CD4-positive, alpha-beta memory T cell (primary cell): ENCODE measurements around the gene CLDN15. TPM values are rescaled to one million over a fixed set of nuclear protein-coding genes. Genes with fewer than 3 reads are reported as not detected.
"Not testable (repeated sequence)": the region's sequence is repeated elsewhere in the genome, so short reads cannot be mapped to it uniquely, and the experiment has no call there.

Source experiments
- CTCF ChIA-PET: fragments of 350-600 bp; sonication (Branson Sonifier 250); formaldehyde crosslinking; loops from one replicate; lab custom pipeline; 2021; ENCODE audit warnings: inconsistent platforms; ENCODE audit not compliant: partially characterized antibody; lab: Charles Lee
- POLR2A ChIA-PET: fragments of 350-600 bp; sonication (Branson Sonifier 250); formaldehyde crosslinking; loops from one replicate; lab custom pipeline; 2021; ENCODE audit not compliant: partially characterized antibody; lab: Charles Lee
- DNase-seq, 5 donors: peaks; one replicate each; pipeline versions ENCODE4 v3.0.0 to v3.0.0-alpha.2; 2020 to 2022; ENCODE audit warnings: mixed read lengths in 1 of 5
- H3K27ac ChIP-seq: one replicate; pipeline ENCODE4 v1.7.0; 2013; ENCODE audit warnings: low read depth, low read length
- H3K27me3 ChIP-seq: 2 replicates; pipeline ENCODE4 v1.7.0; 2013; ENCODE audit warnings: mild to moderate bottlenecking, low read length, moderate library complexity; ENCODE audit not compliant: insufficient read depth
- H3K36me3 ChIP-seq: 2 replicates; pipeline ENCODE4 v1.7.0; 2013; ENCODE audit warnings: mild to moderate bottlenecking, low read length, moderate library complexity; ENCODE audit not compliant: insufficient read depth
- H3K4me1 ChIP-seq: 2 replicates; pipeline ENCODE4 v1.7.0; 2013; ENCODE audit warnings: mild to moderate bottlenecking, low read length, moderate library complexity; ENCODE audit not compliant: insufficient read depth
- H3K4me3 ChIP-seq, 2 donors: one replicate each; pipeline ENCODE4 v1.7.0; 2013; ENCODE audit warnings: low read length in 2 of 2, mild to moderate bottlenecking in 1 of 2
- H3K9me3 ChIP-seq, 2 donors: one replicate each; pipeline ENCODE4 v1.7.0; 2013; ENCODE audit warnings: low read length in 2 of 2, control low read depth in 1 of 2; ENCODE audit not compliant: control insufficient read depth in 1 of 2
- H3K27ac Mint-ChIP-seq, 7 donors: one replicate each; pipeline ENCODE4 v1.8.0; 2020 to 2021; ENCODE audit warnings: mixed read lengths in 7 of 7, mild to moderate bottlenecking in 6 of 7, inconsistent platforms in 3 of 7, moderate library complexity in 3 of 7
- H3K27me3 Mint-ChIP-seq, 2 donors: one replicate each; pipeline ENCODE4 v1.8.0; 2020 to 2021; ENCODE audit warnings: mixed read lengths in 2 of 2
- H3K36me3 Mint-ChIP-seq, 2 donors: one replicate each; pipeline ENCODE4 v1.8.0; 2020 to 2021; ENCODE audit warnings: mixed read lengths in 2 of 2, inconsistent platforms in 1 of 2, mild to moderate bottlenecking in 1 of 2
- H3K4me1 Mint-ChIP-seq, 4 donors: one replicate each; pipeline ENCODE4 v1.8.0; 2020 to 2021; ENCODE audit warnings: mixed read lengths in 4 of 4, mild to moderate bottlenecking in 1 of 4
- H3K4me3 Mint-ChIP-seq, 8 donors: one replicate each; pipeline ENCODE4 v1.8.0; 2020 to 2021; ENCODE audit warnings: mixed read lengths in 8 of 8, mild to moderate bottlenecking in 7 of 8, moderate library complexity in 6 of 8, inconsistent platforms in 3 of 8
- H3K9me3 Mint-ChIP-seq, 8 donors: one replicate each; pipeline ENCODE4 v1.8.0; 2020 to 2021; ENCODE audit warnings: mixed read lengths in 8 of 8, mild to moderate bottlenecking in 5 of 8, inconsistent platforms in 3 of 8, moderate library complexity in 1 of 8
- intact Hi-C: fragments of 100-400 bp; cut with micrococcal nuclease; formaldehyde crosslinking; loops from one replicate; pipeline ENCODE4 v1.15.1; 2023
- polyA plus RNA-seq, 2 donors: library from polyadenylated mRNA; unstranded; fragments of 300-500 nt; fragmentation: Illumina TruSeq; gene quantifications; one replicate each; pipeline ENCODE4 v1.2.3, GENCODE V29; 2021
- total RNA-seq, 2 experiments: library from RNA; stranded (reverse); gene quantifications; one replicate each; pipeline ENCODE4 v1.2.3, GENCODE V29; 2021

CLDN15 gene
- total and polyA plus RNA-seq, 4 experiments from 2014 or later = 0.36 to 50.4 (median 24.0) TPM

DNA sequence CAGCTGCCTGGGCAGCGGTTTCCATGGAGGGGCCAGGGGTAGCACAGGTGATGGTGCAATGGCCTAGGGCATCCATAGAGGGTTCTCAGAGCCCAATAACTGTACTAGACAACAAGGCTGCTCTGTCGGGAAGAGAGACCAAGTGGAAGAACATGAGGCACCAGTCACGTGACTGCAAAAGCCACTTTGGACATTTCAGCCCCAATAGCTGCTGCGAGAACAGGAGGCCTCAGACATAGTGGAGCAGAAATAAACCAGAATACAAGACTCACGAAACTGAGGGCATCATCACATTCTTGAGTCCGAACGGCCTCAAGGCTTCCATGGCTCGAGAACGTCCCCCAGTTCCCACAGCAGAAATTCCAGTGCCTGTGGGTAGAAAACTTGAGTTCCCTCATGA lies 39.6 kb upstream of the CLDN15 start:
- H3K4me3 Mint-ChIP-seq = no peak overlapping the region
- H3K27me3 Mint-ChIP-seq = peaks cover 15 to 35% of the 10 kb centered on the region in 2 donors
- Histone ChIP-seq H3K36me3 (no peaks in the 10 kb centered on the region), H3K4me3 (no peak overlapping the region), H3K27me3 (no peaks in the 10 kb centered on the region), H3K27ac (no peak overlapping the region), H3K4me1 (no peaks in the 10 kb centered on the region), H3K9me3 (no peaks in the 10 kb centered on the region)
- H3K9me3 Mint-ChIP-seq = no peaks in the 10 kb centered on the region
- DNase-seq = no peak
- H3K4me1 Mint-ChIP-seq = no peaks in the 10 kb centered on the region
- ChIA-PET POLR2A (no interaction called here), CTCF (interaction anchor here (2.2 to 7.9 kb wide), 2 partner anchors 133 to 134 kb away, joined by 6 to 195 read pairs; no protein-coding TSS in a partner anchor)
- intact Hi-C loops = no loop called here
- H3K27ac Mint-ChIP-seq = no peak overlapping the region
- no peaks in the 10 kb centered on the region for H3K36me3 Mint-ChIP-seq

- intact Hi-C loops = no loop called here
- CTCF ChIA-PET = interaction anchor here (1.6 kb wide), 2 partner anchors 9 to 129 kb away, joined by 4 to 9 read pairs; no protein-coding TSS in a partner anchor
These were observed 35.6 kb upstream of the CLDN15 start for GRCh38 chr7:101273206-101273605.

DNA sequence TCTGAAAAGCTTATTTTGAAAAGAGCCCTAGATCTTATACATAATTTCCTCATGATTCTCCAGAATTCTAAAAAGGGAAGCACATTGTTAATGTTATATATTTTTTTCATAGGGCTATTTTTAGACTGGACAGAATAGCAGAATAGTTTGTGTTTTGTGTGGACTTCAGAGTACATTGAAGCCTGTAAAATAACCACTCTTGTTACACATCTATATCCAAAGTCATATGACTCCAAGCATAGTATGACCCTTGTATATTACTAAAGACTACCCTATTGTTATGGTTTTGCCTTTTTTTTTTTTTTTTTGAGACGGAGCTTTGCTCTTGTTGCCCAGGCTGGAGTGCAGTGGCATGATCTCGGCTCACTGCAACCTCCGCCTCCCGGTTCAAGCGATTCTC lies 33.4 kb upstream of the CLDN15 start:
- H3K27ac ChIP-seq = no peak overlapping the region
- no peak overlapping the region for H3K4me3 Mint-ChIP-seq
- no peaks in the 10 kb centered on the region for H3K27me3 ChIP-seq
- no peaks in the 10 kb centered on the region for H3K9me3 Mint-ChIP-seq
- POLR2A ChIA-PET = no interaction called here
- no peak for DNase-seq
- intact Hi-C loops = no loop called here
- CTCF ChIA-PET = no interaction called here
- H3K27me3 Mint-ChIP-seq = peaks cover 14 to 22% of the 10 kb centered on the region in 2 donors
- no peaks in the 10 kb centered on the region for H3K36me3 ChIP-seq
- no peak overlapping the region for H3K4me3 ChIP-seq
- H3K36me3 Mint-ChIP-seq = no peaks in the 10 kb centered on the region
- H3K4me1 ChIP-seq = no peaks in the 10 kb centered on the region
- no peak overlapping the region for H3K27ac Mint-ChIP-seq
- no peaks in the 10 kb centered on the region for H3K4me1 Mint-ChIP-seq
- no peaks in the 10 kb centered on the region for H3K9me3 ChIP-seq

More at GRCh38 chr7:101273206-101273605, 35.6 kb upstream of the CLDN15 start:
- no peaks in the 10 kb centered on the region for H3K4me1 Mint-ChIP-seq
- no peaks in the 10 kb centered on the region for H3K4me1 ChIP-seq
- no peak overlapping the region for H3K4me3 Mint-ChIP-seq
- no peaks in the 10 kb centered on the region for H3K9me3 Mint-ChIP-seq
- no peaks in the 10 kb centered on the region for H3K27me3 ChIP-seq
- no peaks in the 10 kb centered on the region for H3K36me3 ChIP-seq
- H3K36me3 Mint-ChIP-seq = no peaks in the 10 kb centered on the region
- no peak overlapping the region for H3K27ac ChIP-seq
- no peak overlapping the region for H3K27ac Mint-ChIP-seq
- no peak overlapping the region for H3K4me3 ChIP-seq
- POLR2A ChIA-PET = no interaction called here
- H3K9me3 ChIP-seq = no peaks in the 10 kb centered on the region
- peaks cover 17 to 29% of the 10 kb centered on the region in 2 donors for H3K27me3 Mint-ChIP-seq
- DNase-seq = no peak

DNA sequence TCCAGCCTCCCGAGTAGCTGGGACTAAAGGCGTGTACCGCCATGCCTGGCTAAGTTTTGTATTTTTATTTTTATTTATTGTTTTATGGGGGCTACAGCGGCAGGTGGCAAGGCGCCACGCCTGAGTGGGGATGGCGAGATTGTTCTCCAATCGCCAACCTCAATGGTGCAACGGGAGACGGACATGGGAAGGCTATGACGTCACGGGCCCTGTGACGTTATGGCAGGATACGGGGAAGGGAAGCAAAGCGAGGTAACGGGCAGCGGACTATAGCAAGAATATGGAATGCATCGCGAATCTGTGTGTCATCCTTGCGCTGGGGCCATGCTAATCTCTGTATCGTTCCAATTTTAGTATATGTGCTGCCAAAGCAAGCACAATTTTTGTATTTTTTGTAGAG lies 32.1 kb upstream of the CLDN15 start:
- Histone ChIP-seq H3K4me3 (no peak overlapping the region), H3K9me3 (no peaks in the 10 kb centered on the region), H3K27me3 (no peaks in the 10 kb centered on the region), H3K27ac (no peak overlapping the region), H3K4me1 (no peaks in the 10 kb centered on the region), H3K36me3 (no peaks in the 10 kb centered on the region)
- Mint-ChIP-seq H3K27me3 (peaks cover 12 to 16% of the 10 kb centered on the region in 2 donors), H3K27ac (no peak overlapping the region), H3K4me1 (no peaks in the 10 kb centered on the region), H3K9me3 (no peaks in the 10 kb centered on the region), H3K36me3 (no peaks in the 10 kb centered on the region), H3K4me3 (no peak overlapping the region)
- no peak for DNase-seq
- intact Hi-C loops = no loop called here
- POLR2A ChIA-PET = no interaction called here
- CTCF ChIA-PET = interaction anchor here (0.9 to 1.6 kb wide), 3 partner anchors 13 to 125 kb away, joined by 3 to 7 read pairs (median 4); no protein-coding TSS in a partner anchor

GRCh38 chr7:101265622-101266516 lies 28.3 kb upstream of the CLDN15 start:
- Histone ChIP-seq H3K27me3 (no peaks in the 10 kb centered on the region), H3K4me1 (no peaks in the 10 kb centered on the region), H3K36me3 (no peaks in the 10 kb centered on the region), H3K27ac (no peak overlapping the region), H3K9me3 (no peaks in the 10 kb centered on the region), H3K4me3 (no peak overlapping the region)
- Mint-ChIP-seq H3K36me3 (no peaks in the 10 kb centered on the region), H3K27me3 (peaks cover 7% of the 10 kb centered on the region in 2 donors), H3K27ac (no peak overlapping the region), H3K4me1 (peaks cover 0 to 1% (median 0%) of the 10 kb centered on the region in 4 donors), H3K4me3 (no peak overlapping the region), H3K9me3 (no peaks in the 10 kb centered on the region)
- intact Hi-C loops = no loop called here
- no peak for DNase-seq
- POLR2A ChIA-PET = no interaction called here
- CTCF ChIA-PET = interaction anchor here (1.4 kb wide), 1 partner anchor 17 kb away, joined by 3 read pairs; no protein-coding TSS in a partner anchor

- H3K9me3 ChIP-seq, H3K4me3 ChIP-seq, H3K36me3 Mint-ChIP-seq, H3K36me3 ChIP-seq, H3K27me3 Mint-ChIP-seq, H3K4me3 Mint-ChIP-seq, H3K4me1 ChIP-seq, H3K4me1 Mint-ChIP-seq, CTCF ChIA-PET, H3K27me3 ChIP-seq, H3K9me3 Mint-ChIP-seq, POLR2A ChIA-PET, intact Hi-C loops, H3K27ac ChIP-seq, DNase-seq, H3K27ac Mint-ChIP-seq: not testable (repeated sequence)
These were observed 26.6 kb upstream of the CLDN15 start for GRCh38 chr7:101264102-101264706.

DNA sequence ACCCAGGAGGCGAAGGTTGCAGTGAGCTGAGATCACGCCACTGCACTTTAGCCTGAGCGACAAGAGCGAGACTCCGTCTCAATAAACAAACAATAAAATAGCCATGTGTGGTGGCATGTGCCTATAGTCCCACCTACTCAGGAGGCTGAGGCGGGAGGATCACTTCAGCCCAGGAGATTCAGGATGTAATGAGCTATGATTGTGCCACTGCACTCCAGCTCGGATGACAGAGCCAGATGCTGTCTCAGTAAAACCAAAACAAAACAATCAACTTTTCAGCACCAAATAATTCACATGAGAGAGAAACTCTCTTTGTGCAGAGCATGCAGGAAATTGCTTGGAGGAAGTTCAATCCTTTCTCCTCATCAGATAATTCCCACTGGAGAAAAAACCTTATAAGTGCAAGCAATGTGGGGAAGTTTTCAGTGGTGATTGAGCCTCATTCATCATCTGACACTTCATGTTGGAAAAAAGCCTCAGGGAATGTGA lies 20.7 kb upstream of the CLDN15 start:
- intact Hi-C loops = loop anchor here (10.0 kb wide), 1 partner anchor 553 kb away; the partner anchor contains the start of gene POP7
- DNase-seq = no peak
- no peak overlapping the region for H3K4me3 Mint-ChIP-seq
- Histone ChIP-seq H3K27ac (no peak overlapping the region), H3K4me1 (no peaks in the 10 kb centered on the region), H3K4me3 (no peak overlapping the region), H3K36me3 (no peaks in the 10 kb centered on the region), H3K27me3 (no peaks in the 10 kb centered on the region), H3K9me3 (no peaks in the 10 kb centered on the region)
- CTCF ChIA-PET = interaction anchor here (1.4 to 2.3 kb wide), 2 partner anchors 14 to 24 kb away, joined by 6 read pairs; partner anchors contain the start of gene FIS1
- no peaks in the 10 kb centered on the region for H3K36me3 Mint-ChIP-seq
- no peaks in the 10 kb centered on the region for H3K4me1 Mint-ChIP-seq
- H3K27ac Mint-ChIP-seq = no peak overlapping the region
- no peaks in the 10 kb centered on the region for H3K9me3 Mint-ChIP-seq
- POLR2A ChIA-PET = no interaction called here
- H3K27me3 Mint-ChIP-seq = peaks cover 7 to 8% of the 10 kb centered on the region in 2 donors
